Smooth muscle cell (in vitro differentiated cells): ENCODE data around the gene MMP1. TPM values are rescaled to one million over a fixed set of nuclear protein-coding genes. Genes with fewer than 3 reads are reported as not detected.

Experiments used
- DNase-seq: peaks from one replicate; lab custom pipeline; 2025; ENCODE audit not compliant: unreplicated experiment; lab: John Stamatoyannopoulos, UW
- H2AFZ ChIP-seq: fragments of 200-600 bp; sonication (generic); 2 replicates; pipeline ENCODE4 v1.6.0; 2016; ENCODE audit warnings: antibody characterized with exemption, low read depth, mild to moderate bottlenecking
- H3F3A ChIP-seq: fragments of 200-600 bp; sonication (generic); 2 replicates; pipeline ENCODE4 v1.6.0; 2017; ENCODE audit warnings: antibody characterized with exemption, low read depth
- H3K27ac ChIP-seq: fragments of 200-600 bp; sonication (generic); 2 replicates; pipeline ENCODE4 v1.5.1; 2016; ENCODE audit warnings: low read depth, mild to moderate bottlenecking
- H3K27me3 ChIP-seq: fragments of 200-600 bp; sonication (generic); 2 replicates; pipeline ENCODE4 v1.6.1; 2016; ENCODE audit warnings: low read depth, mild to moderate bottlenecking
- H3K36me3 ChIP-seq: fragments of 200-600 bp; sonication (generic); 2 replicates; pipeline ENCODE4 v1.5.1; 2016; ENCODE audit warnings: low read depth
- H3K4me1 ChIP-seq: fragments of 200-600 bp; sonication (generic); 2 replicates; pipeline ENCODE4 v1.5.1; 2016; ENCODE audit warnings: low read depth
- H3K4me2 ChIP-seq: fragments of 200-600 bp; sonication (generic); 2 replicates; pipeline ENCODE4 v1.6.0; 2016; ENCODE audit warnings: mild to moderate bottlenecking
- H3K4me3 ChIP-seq: fragments of 200-600 bp; sonication (generic); 2 replicates; pipeline ENCODE4 v1.5.1; 2016; ENCODE audit warnings: mild to moderate bottlenecking
- H3K79me2 ChIP-seq: fragments of 200-600 bp; sonication (generic); 2 replicates; pipeline ENCODE4 v1.6.0; 2016; ENCODE audit warnings: low read depth, mild to moderate bottlenecking
- H3K9ac ChIP-seq: fragments of 200-600 bp; sonication (generic); 2 replicates; pipeline ENCODE4 v1.6.0; 2016; ENCODE audit warnings: low read depth
- H3K9me3 ChIP-seq: fragments of 200-600 bp; sonication (generic); replicated peaks from 2 replicates; pipeline ENCODE4 v1.5.1; 2016; ENCODE audit warnings: low read depth
- H4K20me1 ChIP-seq: fragments of 200-600 bp; sonication (generic); 2 replicates; pipeline ENCODE4 v1.6.0; 2016; ENCODE audit warnings: low read depth
- WGBS: methylation state at CpG from one replicate; pipeline ENCODE4 v1.1.7; 2016; ENCODE audit warnings: low lambda C conversion rate; 5-methylcytosine and 5-hydroxymethylcytosine counted together
- polyA plus RNA-seq: library from polyadenylated mRNA; unstranded; fragments of >200 nt; fragmentation: Nextera tagmentation; extraction: Ambion mirVana; gene quantifications from 2 replicates; pipeline ENCODE4 v1.2.1, GENCODE V29; 2016
- total RNA-seq: library from RNA; depleted of rRNA; stranded (reverse); fragments of >200 nt; gene quantifications from 2 replicates; pipeline ENCODE4 v1.2.3, GENCODE V29; 2014
- TF ChIP-seq, protein P1 (sequence below): fragments of 200-600 bp; sonication (generic); IDR thresholded peaks from 2 replicates; pipeline ENCODE4 v1.5.1; 2017; ENCODE audit warnings: borderline replicate concordance, mild to moderate bottlenecking, antibody characterized with exemption; ENCODE audit not compliant: insufficient read depth, poor library complexity, severe bottlenecking

MMP1 gene
- total and polyA plus RNA-seq, 2 experiments from 2014 or later: 9.1 to 38.3 TPM

DNA sequence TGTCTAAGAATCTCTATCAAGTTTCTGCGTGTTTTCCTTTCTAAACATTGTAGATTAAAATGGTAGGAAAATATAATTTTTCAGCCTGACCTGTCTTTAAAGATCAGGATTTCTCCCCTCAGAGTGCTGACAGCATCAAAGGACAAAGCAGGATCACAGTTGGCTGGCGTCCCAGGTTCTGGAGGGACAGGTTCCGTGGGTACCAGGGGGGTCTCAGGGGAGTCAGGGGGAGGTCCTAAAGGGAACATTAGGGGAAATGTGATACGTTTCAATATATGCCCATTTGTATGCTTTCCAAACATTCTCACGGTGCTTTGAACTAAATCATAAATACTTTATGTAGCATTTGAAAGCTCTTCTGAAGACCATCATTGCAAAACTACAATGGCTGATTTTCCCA, 42.1 kb upstream of the MMP1 start:
- DNase-seq: no peak
- H3K27me3 ChIP-seq: no peaks in the 10 kb centered on the region
- H3K36me3 ChIP-seq: no peaks in the 10 kb centered on the region
- no peak overlapping the region for H3K4me3 ChIP-seq
- no peaks in the 10 kb centered on the region for H4K20me1 ChIP-seq
- no peak overlapping the region for H3K9ac ChIP-seq
- H3K4me2 ChIP-seq: no peak overlapping the region
- H3K27ac ChIP-seq: no peak overlapping the region
- TF ChIP-seq, protein P1, sequence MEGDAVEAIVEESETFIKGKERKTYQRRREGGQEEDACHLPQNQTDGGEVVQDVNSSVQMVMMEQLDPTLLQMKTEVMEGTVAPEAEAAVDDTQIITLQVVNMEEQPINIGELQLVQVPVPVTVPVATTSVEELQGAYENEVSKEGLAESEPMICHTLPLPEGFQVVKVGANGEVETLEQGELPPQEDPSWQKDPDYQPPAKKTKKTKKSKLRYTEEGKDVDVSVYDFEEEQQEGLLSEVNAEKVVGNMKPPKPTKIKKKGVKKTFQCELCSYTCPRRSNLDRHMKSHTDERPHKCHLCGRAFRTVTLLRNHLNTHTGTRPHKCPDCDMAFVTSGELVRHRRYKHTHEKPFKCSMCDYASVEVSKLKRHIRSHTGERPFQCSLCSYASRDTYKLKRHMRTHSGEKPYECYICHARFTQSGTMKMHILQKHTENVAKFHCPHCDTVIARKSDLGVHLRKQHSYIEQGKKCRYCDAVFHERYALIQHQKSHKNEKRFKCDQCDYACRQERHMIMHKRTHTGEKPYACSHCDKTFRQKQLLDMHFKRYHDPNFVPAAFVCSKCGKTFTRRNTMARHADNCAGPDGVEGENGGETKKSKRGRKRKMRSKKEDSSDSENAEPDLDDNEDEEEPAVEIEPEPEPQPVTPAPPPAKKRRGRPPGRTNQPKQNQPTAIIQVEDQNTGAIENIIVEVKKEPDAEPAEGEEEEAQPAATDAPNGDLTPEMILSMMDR: no peak
- WGBS: 88% methylated on average over 5 of the region's 5 CpGs
- no peaks in the 10 kb centered on the region for H3K4me1 ChIP-seq
- H2AFZ ChIP-seq: no peak overlapping the region
- H3K9me3 ChIP-seq: no peaks in the 10 kb centered on the region
- H3F3A ChIP-seq: no peaks in the 10 kb centered on the region
- H3K79me2 ChIP-seq: no peaks in the 10 kb centered on the region

DNA sequence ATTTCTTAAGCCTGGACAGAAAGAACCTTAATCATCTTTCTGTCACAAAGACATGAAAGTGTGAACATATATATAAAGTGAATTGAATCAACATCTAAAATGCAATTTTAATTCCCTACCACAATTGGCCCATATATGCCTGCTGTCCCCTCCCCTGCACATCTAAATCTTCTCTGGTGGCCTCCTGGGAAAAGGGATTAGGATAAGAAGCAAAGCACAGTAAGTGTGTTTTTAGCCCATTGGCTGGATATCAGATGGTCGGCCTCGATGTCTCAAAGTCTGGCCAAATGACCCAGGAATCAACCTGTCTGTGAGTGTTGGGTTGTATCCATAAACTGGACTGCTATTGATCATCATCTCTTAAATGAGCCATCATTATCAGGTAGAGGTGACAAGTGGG, 39.7 kb upstream of the MMP1 start:
- Histone ChIP-seq H3K27me3 (no peaks in the 10 kb centered on the region), H3K4me1 (no peaks in the 10 kb centered on the region), H3K9ac (no peak overlapping the region), H3K4me3 (no peak overlapping the region), H3K27ac (no peak overlapping the region), H3K9me3 (no peaks in the 10 kb centered on the region), H2AFZ (no peak overlapping the region), H3K36me3 (no peaks in the 10 kb centered on the region), H3K4me2 (no peak overlapping the region), H3F3A (no peaks in the 10 kb centered on the region), H4K20me1 (no peaks in the 10 kb centered on the region), H3K79me2 (no peaks in the 10 kb centered on the region)
- 99% methylated on average over 2 of the region's 2 CpGs for WGBS
- no peak for DNase-seq
- TF ChIP-seq, protein P1: no peak

DNA sequence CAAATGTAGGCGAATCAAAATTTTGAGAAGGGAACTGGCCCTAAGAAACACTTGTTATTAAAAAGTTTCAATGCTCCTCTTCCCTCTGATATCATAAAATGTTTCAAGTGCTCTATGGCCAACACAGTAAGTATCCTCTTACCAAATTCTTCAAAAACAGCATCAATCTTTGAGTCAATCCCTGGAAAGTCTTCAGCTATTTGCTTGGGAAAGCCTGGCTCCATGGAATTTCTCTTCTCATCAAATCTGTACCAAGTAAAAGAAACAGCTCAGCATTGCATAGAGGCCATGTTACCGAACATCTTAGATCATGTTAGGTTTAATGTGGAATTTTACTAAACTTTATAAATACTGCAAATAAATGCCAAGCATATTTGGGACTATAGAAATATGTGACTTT, 39.2 kb upstream of the MMP1 start:
- Histone ChIP-seq H3K4me2 (no peak overlapping the region), H3K4me3 (no peak overlapping the region), H4K20me1 (no peaks in the 10 kb centered on the region), H3K9me3 (no peaks in the 10 kb centered on the region), H3K27ac (no peak overlapping the region), H3F3A (no peaks in the 10 kb centered on the region), H2AFZ (no peak overlapping the region), H3K9ac (no peak overlapping the region), H3K79me2 (no peaks in the 10 kb centered on the region), H3K27me3 (no peaks in the 10 kb centered on the region), H3K36me3 (no peaks in the 10 kb centered on the region), H3K4me1 (no peaks in the 10 kb centered on the region)
- TF ChIP-seq, protein P1: no peak
- 92% methylated on average over 2 of the region's 2 CpGs for WGBS
- no peak for DNase-seq

DNA sequence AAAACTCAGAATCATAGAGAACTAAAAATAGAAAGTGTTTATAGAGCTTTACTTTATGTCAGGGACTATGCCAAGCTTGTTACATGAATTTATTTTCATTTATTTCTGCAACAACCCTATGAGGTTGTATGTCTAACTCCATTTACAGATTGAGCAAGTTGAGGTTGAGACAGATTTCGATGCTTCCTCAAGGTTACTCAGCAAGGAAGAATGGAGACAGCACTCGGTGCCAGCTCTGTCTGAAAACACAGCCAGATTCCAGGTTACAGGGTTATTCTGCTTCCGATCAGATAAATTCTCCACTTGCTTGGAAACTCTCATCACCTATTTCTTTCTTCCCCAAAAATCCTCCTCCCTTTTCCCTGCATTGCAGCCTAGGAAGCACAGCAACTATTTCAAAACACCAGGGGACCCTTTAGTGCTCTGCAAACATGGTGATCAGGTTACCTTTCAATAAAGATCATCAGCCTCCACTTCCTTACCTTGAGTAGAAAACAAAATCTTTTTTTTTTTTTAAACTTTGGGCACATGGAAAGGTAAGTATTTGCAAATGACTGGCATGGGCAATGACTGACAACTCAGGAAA, 38.4 kb upstream of the MMP1 start:
- no peak overlapping the region for H2AFZ ChIP-seq
- H3K4me2 ChIP-seq: no peak overlapping the region
- DNase-seq: no peak

More for the DNA sequence above, 38.4 kb upstream of the MMP1 start:
- no peaks in the 10 kb centered on the region for H3K36me3 ChIP-seq
- no peak overlapping the region for H3K27ac ChIP-seq
- no peaks in the 10 kb centered on the region for H3K4me1 ChIP-seq
- no peaks in the 10 kb centered on the region for H3K9me3 ChIP-seq
- H3K9ac ChIP-seq: no peak overlapping the region
- H3K4me3 ChIP-seq: no peak overlapping the region
- H3K27me3 ChIP-seq: no peaks in the 10 kb centered on the region
- 57% methylated on average over 3 of the region's 3 CpGs for WGBS
- H3K79me2 ChIP-seq: no peaks in the 10 kb centered on the region
- H3F3A ChIP-seq: no peaks in the 10 kb centered on the region
- H4K20me1 ChIP-seq: no peaks in the 10 kb centered on the region
- TF ChIP-seq, protein P1: no peak
